ENCODE measurements around the gene TBC1D22B. TPM values are rescaled to one million over a fixed set of nuclear protein-coding genes. Genes with fewer than 3 reads are reported as not detected.

Gene TBC1D22B
- total RNA-seq, 4 donors from 2014 or later, result 7.3 to 10.2 (median 8.6) TPM

- peaks cover 13 to 20% (median 17%) of the 10 kb centered on the region in 4 donors for H3K4me1 ChIP-seq
- TF ChIP-seq EP300 (IDR thresholded peaks at IDR 0.05) (no peak), POLR2AphosphoS5 (IDR thresholded peaks at IDR 0.05) (no peak)
- 96% methylated on average over 3 of the region's 3 CpGs for WGBS
- peaks cover 19 to 34% (median 24%) of the 10 kb centered on the region in 4 donors for H3K36me3 ChIP-seq
- intact Hi-C loops (cut with DNase I), result no loop called here
- H3K9me3 ChIP-seq, result no peaks in the 10 kb centered on the region
- H3K27me3 ChIP-seq, result no peaks in the 10 kb centered on the region
- no peak overlapping the region for H3K4me3 ChIP-seq
- no peak for DNase-seq (ENCODE audit: extremely low spot score)
- no peak overlapping the region for H3K27ac ChIP-seq (replicated peaks in 1 of 4)
Observed at GRCh38 chr6:37309692-37310091, 52.1 kb downstream of the TBC1D22B start.

- 91% methylated on average over 3 of the region's 3 CpGs for WGBS
Observed at GRCh38 chr6:37310966-37311365, 53.4 kb downstream of the TBC1D22B start.

DNA sequence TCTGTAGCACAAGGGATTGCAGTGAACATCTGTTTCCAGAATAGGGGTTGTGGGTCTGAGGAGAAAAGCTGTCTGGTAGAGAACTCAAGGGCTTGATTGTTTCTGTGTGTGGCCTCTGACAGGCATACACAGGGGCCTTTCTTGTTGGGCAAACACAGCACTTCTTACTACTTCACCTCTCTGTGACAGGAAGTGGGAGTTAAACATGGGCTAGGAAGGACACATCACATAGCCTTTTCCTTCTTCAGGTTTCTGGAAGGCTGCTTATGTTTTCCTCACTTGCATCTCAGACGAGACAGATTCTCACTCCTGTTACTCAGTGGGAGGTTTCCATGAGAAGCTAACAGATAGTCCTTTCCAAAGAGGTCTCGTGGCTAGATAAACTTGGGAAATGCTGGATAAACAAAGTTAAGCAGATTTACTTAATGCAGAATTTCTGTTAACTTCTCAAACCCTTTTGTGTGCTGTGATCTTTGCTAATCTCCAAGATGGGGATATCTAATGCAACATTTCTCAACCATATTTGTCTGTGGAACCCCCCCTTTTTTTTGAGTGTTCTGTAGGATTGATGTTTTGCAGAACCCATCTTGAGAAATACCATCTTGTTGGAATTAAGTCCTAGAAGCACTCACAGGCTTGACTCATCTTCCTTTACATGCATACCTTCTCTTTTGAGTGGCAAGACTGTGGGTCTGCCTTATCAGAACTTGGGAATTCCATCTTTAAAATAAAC lies 54.3 kb downstream of the TBC1D22B start:
- no peaks in the 10 kb centered on the region for H3K27me3 ChIP-seq
- intact Hi-C loops (cut with DNase I), result no loop called here
- H3K4me3 ChIP-seq, result no peak overlapping the region
- H3K36me3 ChIP-seq, result peaks cover 20 to 49% (median 41%) of the 10 kb centered on the region in 4 donors
- peaks cover 13 to 20% (median 17%) of the 10 kb centered on the region in 4 donors for H3K4me1 ChIP-seq
- H3K9me3 ChIP-seq, result no peaks in the 10 kb centered on the region
- TF ChIP-seq POLR2A (IDR thresholded peaks at IDR 0.05; ENCODE audit: low read depth) (no peak), EP300 (IDR thresholded peaks at IDR 0.05) (no peak), CTCF (IDR thresholded peaks at IDR 0.05) (no peak), POLR2AphosphoS5 (IDR thresholded peaks at IDR 0.05) (no peak)
- WGBS, result 55% methylated on average over 2 of the region's 2 CpGs
- no peak for DNase-seq (ENCODE audit: extremely low spot score)
- no peak overlapping the region for H3K27ac ChIP-seq (replicated peaks in 1 of 4)

More at GRCh38 chr6:37310966-37311365, 53.4 kb downstream of the TBC1D22B start:
- H3K27ac ChIP-seq (replicated peaks in 1 of 4), result no peak overlapping the region
- no peaks in the 10 kb centered on the region for H3K27me3 ChIP-seq
- no peak overlapping the region for H3K4me3 ChIP-seq
- H3K36me3 ChIP-seq, result peaks cover 20 to 43% (median 34%) of the 10 kb centered on the region in 4 donors
- TF ChIP-seq POLR2AphosphoS5 (IDR thresholded peaks at IDR 0.05) (no peak), EP300 (IDR thresholded peaks at IDR 0.05) (no peak), POLR2A (IDR thresholded peaks at IDR 0.05; ENCODE audit: low read depth) (no peak), CTCF (IDR thresholded peaks at IDR 0.05) (no peak)
- intact Hi-C loops (cut with DNase I), result no loop called here
- no peaks in the 10 kb centered on the region for H3K9me3 ChIP-seq
- peaks cover 13 to 20% (median 17%) of the 10 kb centered on the region in 4 donors for H3K4me1 ChIP-seq
- DNase-seq (ENCODE audit: extremely low spot score), result no peak

GRCh38 chr6:37313723-37314486 lies 56.3 kb downstream of the TBC1D22B start:
- peaks cover 2 to 5% (median 2%) of the 10 kb centered on the region in 4 donors for H3K4me1 ChIP-seq
- TF ChIP-seq POLR2A (IDR thresholded peaks at IDR 0.05; ENCODE audit: low read depth) (no peak), POLR2AphosphoS5 (IDR thresholded peaks at IDR 0.05) (no peak), EP300 (IDR thresholded peaks at IDR 0.05) (no peak), CTCF (IDR thresholded peaks at IDR 0.05) (no peak)
- no peak for DNase-seq (ENCODE audit: extremely low spot score)
- no peak overlapping the region for H3K4me3 ChIP-seq
- no peaks in the 10 kb centered on the region for H3K27me3 ChIP-seq
- H3K9me3 ChIP-seq, result no peaks in the 10 kb centered on the region
- peaks cover 20 to 69% (median 60%) of the 10 kb centered on the region in 4 donors for H3K36me3 ChIP-seq
- intact Hi-C loops (cut with DNase I), result no loop called here
- WGBS, result 89% methylated on average over 13 of the region's 13 CpGs
- H3K27ac ChIP-seq (replicated peaks in 1 of 4), result no peak overlapping the region

GRCh38 chr6:37314487-37315156 lies 57.0 kb downstream of the TBC1D22B start:
- H3K36me3 ChIP-seq, result peaks cover 20 to 75% (median 67%) of the 10 kb centered on the region in 4 donors
- intact Hi-C loops (cut with DNase I), result no loop called here

More at GRCh38 chr6:37314487-37315156, 57.0 kb downstream of the TBC1D22B start:
- no peaks in the 10 kb centered on the region for H3K4me1 ChIP-seq
- H3K4me3 ChIP-seq, result no peak overlapping the region
- WGBS, result 56% methylated on average over 6 of the region's 6 CpGs
- DNase-seq (ENCODE audit: extremely low spot score), result no peak
- TF ChIP-seq CTCF (IDR thresholded peaks at IDR 0.05), result peak in 1 of 3 experiments; percentile 23
- no peak for TF ChIP-seq EP300 (IDR thresholded peaks at IDR 0.05)
- H3K27ac ChIP-seq (replicated peaks in 1 of 4), result no peak overlapping the region
- no peaks in the 10 kb centered on the region for H3K27me3 ChIP-seq
- H3K9me3 ChIP-seq, result no peaks in the 10 kb centered on the region
